ENCODE measurements around the gene CALD1.
A peak's percentile ranks its signal among the peaks of the same experiment; 100 is the strongest.

CALD1 gene

DNA sequence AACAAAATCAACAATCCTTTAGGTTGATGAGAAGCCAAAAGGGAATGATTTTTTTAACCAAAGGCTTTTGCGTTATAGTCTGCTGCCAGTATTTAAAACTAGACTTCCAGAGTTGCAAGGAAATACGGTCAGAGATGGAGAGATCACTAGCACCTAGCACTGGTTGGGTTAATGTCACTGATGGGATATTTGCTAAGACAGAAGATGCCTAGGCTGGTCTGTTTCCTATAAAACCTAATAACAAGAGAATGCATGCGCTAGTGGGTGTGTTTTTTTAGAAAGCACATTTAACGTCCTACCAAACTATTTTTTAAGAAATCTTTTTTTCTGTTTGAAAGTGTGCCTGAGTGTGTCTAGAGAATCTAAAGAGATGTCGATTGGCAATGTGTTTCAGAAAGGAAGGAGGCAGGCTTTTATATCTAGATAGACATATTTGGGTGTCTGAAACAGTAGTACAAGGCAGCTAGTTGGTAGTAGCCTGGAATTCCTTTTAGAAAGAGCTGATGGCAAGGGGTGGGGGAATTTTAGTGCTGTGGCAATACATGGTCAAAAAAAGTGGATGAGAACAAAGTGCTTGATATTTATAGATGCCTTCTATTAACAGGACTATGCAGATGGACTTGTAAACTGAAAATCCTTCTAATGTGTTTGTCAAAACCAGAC lies 863 bp downstream of the CALD1 start:
- Histone ChIP-seq H3K27ac (ENCODE audit: low read depth, low read length) (no peak overlapping the region), H3K4me2 (ENCODE audit: low read length) (no peak overlapping the region)

DNA sequence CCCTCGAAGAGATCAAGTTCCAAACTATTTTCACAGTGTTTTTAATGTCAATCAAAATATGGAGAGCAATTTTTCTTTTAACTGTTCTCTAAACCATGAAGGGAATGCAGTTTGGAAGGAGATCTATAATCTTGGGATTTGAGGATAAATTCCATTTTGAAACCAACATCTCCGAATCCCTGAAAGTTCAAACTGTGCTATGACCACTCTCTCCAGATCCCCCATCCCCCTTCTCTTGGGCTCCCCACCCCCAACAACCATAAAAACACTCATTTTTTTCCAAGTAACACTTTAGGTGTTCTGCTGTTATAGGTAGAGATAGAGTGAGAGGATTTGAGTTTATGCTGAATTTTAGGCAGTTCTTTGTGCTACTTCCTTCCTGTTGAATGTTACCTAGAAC lies 1.7 kb downstream of the CALD1 start:
- Histone ChIP-seq H4K20me1 (ENCODE audit: control insufficient read depth, insufficient read depth, low read depth, low read length) (no peaks in the 10 kb centered on the region), H3K4me3 (ENCODE audit: low read length) (no peak overlapping the region), H3K79me2 (ENCODE audit: control insufficient read depth, low read length) (no peaks in the 10 kb centered on the region), H3K9me2 (replicated peaks; ENCODE audit: control insufficient read depth, low read length) (no peaks in the 10 kb centered on the region), H3K36me3 (ENCODE audit: control insufficient read depth, low read length) (no peaks in the 10 kb centered on the region), H3K4me1 (ENCODE audit: control insufficient read depth, low read length) (peaks cover 13% of the 10 kb centered on the region), H3K27ac (ENCODE audit: low read depth, low read length) (no peak overlapping the region), H3K27me3 (ENCODE audit: control insufficient read depth, low read length) (no peaks in the 10 kb centered on the region), H3K9me3 (ENCODE audit: control insufficient read depth, insufficient read depth, low read length) (no peaks in the 10 kb centered on the region), H3F3A (ENCODE audit: control insufficient read depth, insufficient read depth) (no peaks in the 10 kb centered on the region), H3K4me2 (ENCODE audit: low read length) (no peak overlapping the region)
- TF ChIP-seq, protein P1, sequence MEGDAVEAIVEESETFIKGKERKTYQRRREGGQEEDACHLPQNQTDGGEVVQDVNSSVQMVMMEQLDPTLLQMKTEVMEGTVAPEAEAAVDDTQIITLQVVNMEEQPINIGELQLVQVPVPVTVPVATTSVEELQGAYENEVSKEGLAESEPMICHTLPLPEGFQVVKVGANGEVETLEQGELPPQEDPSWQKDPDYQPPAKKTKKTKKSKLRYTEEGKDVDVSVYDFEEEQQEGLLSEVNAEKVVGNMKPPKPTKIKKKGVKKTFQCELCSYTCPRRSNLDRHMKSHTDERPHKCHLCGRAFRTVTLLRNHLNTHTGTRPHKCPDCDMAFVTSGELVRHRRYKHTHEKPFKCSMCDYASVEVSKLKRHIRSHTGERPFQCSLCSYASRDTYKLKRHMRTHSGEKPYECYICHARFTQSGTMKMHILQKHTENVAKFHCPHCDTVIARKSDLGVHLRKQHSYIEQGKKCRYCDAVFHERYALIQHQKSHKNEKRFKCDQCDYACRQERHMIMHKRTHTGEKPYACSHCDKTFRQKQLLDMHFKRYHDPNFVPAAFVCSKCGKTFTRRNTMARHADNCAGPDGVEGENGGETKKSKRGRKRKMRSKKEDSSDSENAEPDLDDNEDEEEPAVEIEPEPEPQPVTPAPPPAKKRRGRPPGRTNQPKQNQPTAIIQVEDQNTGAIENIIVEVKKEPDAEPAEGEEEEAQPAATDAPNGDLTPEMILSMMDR (IDR thresholded peaks at IDR 0.05; ENCODE audit: low read depth, low read length, poor library complexity, severe bottlenecking), result no peak
- no peak for TF ChIP-seq EZH2phosphoT487 (IDR thresholded peaks at IDR 0.05; ENCODE audit: borderline replicate concordance, low read length)

More for the DNA sequence above, 863 bp downstream of the CALD1 start:
- Histone ChIP-seq H3K36me3 (ENCODE audit: control insufficient read depth, low read length) (no peaks in the 10 kb centered on the region), H3K9me3 (ENCODE audit: control insufficient read depth, insufficient read depth, low read length) (no peaks in the 10 kb centered on the region), H4K20me1 (ENCODE audit: control insufficient read depth, insufficient read depth, low read depth, low read length) (no peaks in the 10 kb centered on the region), H3F3A (ENCODE audit: control insufficient read depth, insufficient read depth) (no peaks in the 10 kb centered on the region), H3K79me2 (ENCODE audit: control insufficient read depth, low read length) (no peaks in the 10 kb centered on the region), H3K9me2 (replicated peaks; ENCODE audit: control insufficient read depth, low read length) (no peaks in the 10 kb centered on the region), H3K4me3 (ENCODE audit: low read length) (no peak overlapping the region), H3K4me1 (ENCODE audit: control insufficient read depth, low read length) (peaks cover 13% of the 10 kb centered on the region), H3K27me3 (ENCODE audit: control insufficient read depth, low read length) (no peaks in the 10 kb centered on the region)
- TF ChIP-seq EZH2phosphoT487 (IDR thresholded peaks at IDR 0.05; ENCODE audit: borderline replicate concordance, low read length), result no peak
- TF ChIP-seq, protein P1 (IDR thresholded peaks at IDR 0.05; ENCODE audit: low read depth, low read length, poor library complexity, severe bottlenecking), result no peak

DNA sequence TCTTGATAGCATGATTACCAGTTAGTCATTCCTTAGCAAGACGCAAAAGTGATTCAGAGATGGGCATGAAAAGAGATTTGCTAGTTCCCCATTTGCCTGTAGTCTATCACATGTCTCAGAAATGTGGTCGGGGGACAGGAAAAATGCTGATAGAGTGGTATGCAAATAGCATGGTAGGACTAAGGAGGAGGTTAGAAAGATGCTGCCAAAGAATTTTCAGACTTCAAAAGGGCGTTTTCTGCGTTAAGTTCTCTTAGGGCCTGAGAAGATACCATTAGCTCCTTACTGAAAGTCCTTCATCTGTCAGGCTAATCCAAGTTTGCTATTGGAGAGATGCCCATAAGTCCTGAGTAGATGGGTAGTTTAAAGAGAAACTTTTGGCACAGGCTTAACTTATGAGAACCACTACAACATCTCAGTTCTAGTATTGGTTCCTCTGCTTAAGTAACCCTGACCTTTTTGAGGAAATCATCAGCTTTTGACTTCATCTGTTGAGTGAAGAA lies 2.7 kb downstream of the CALD1 start:
- Histone ChIP-seq H3K4me2 (ENCODE audit: low read length) (peak overlapping the region; percentile 15; the same call in 1 of the 2 replicates), H3K9me3 (ENCODE audit: control insufficient read depth, insufficient read depth, low read length) (no peaks in the 10 kb centered on the region), H3K27ac (ENCODE audit: low read depth, low read length) (no peak overlapping the region), H3K36me3 (ENCODE audit: control insufficient read depth, low read length) (no peaks in the 10 kb centered on the region), H3K27me3 (ENCODE audit: control insufficient read depth, low read length) (no peaks in the 10 kb centered on the region), H3K4me3 (ENCODE audit: low read length) (no peak overlapping the region), H3F3A (ENCODE audit: control insufficient read depth, insufficient read depth) (no peaks in the 10 kb centered on the region), H3K79me2 (ENCODE audit: control insufficient read depth, low read length) (no peaks in the 10 kb centered on the region), H3K4me1 (ENCODE audit: control insufficient read depth, low read length) (peaks cover 13% of the 10 kb centered on the region), H3K9me2 (replicated peaks; ENCODE audit: control insufficient read depth, low read length) (no peaks in the 10 kb centered on the region), H4K20me1 (ENCODE audit: control insufficient read depth, insufficient read depth, low read depth, low read length) (no peaks in the 10 kb centered on the region)
- TF ChIP-seq EZH2phosphoT487 (IDR thresholded peaks at IDR 0.05; ENCODE audit: borderline replicate concordance, low read length), result no peak
- TF ChIP-seq, protein P1 (IDR thresholded peaks at IDR 0.05; ENCODE audit: low read depth, low read length, poor library complexity, severe bottlenecking), result no peak
